CD14-positive monocyte (primary cell): ENCODE results near the gene CEP162. TPM values are rescaled to one million over a fixed set of nuclear protein-coding genes. Genes with fewer than 3 reads are reported as not detected.

Experiments used
- DNase-seq, 3 donors: peaks; one replicate each; pipeline ENCODE4 v3.0.0-alpha.2; 2011 to 2022
- H2AFZ ChIP-seq: 2 replicates; pipeline ENCODE4 v1.6.0; 2012; ENCODE audit warnings: mild to moderate bottlenecking, low read depth, low read length, inconsistent platforms; ENCODE audit not compliant: insufficient read depth, poor library complexity, severe bottlenecking
- H3K27ac ChIP-seq, 2 donors: 1 replicate in 1 of 2; 2 replicates in 1 of 2; pipeline ENCODE4 v1.5.1; 2012 to 2013; ENCODE audit warnings: low read length in 2 of 2, control low read depth in 1 of 2, inconsistent platforms in 1 of 2, low read depth in 1 of 2, mild to moderate bottlenecking in 1 of 2
- H3K27me3 ChIP-seq, 2 donors: one replicate each; pipeline versions ENCODE4 v1.6.0 to v1.6.1; 2011 to 2013; ENCODE audit warnings: low read length in 2 of 2; ENCODE audit not compliant: control insufficient read depth in 2 of 2, insufficient read depth in 2 of 2
- H3K36me3 ChIP-seq, 2 donors: replicated peaks in 1 of 2; 1 replicate in 1 of 2; 2 replicates in 1 of 2; pipeline versions ENCODE4 v1.5.1 to v1.6.1; 2012 to 2013; ENCODE audit warnings: low read length in 2 of 2, control low read depth in 1 of 2, inconsistent platforms in 1 of 2, mild to moderate bottlenecking in 1 of 2; ENCODE audit not compliant: insufficient read depth in 2 of 2, control insufficient read depth in 1 of 2
- H3K4me1 ChIP-seq, 2 donors: 1 replicate in 1 of 2; 2 replicates in 1 of 2; pipeline versions ENCODE4 v1.5.1 to v1.6.1; 2012 to 2013; ENCODE audit warnings: low read length in 2 of 2, control low read depth in 1 of 2, inconsistent platforms in 1 of 2, mild to moderate bottlenecking in 1 of 2, moderate library complexity in 1 of 2; ENCODE audit not compliant: insufficient read depth in 2 of 2, control insufficient read depth in 1 of 2
- H3K4me2 ChIP-seq: replicated peaks from 2 replicates; pipeline ENCODE3; 2012; ENCODE audit warnings: low read length, moderate library complexity, mild to moderate bottlenecking; ENCODE audit not compliant: poor library complexity, severe bottlenecking; ENCODE audit errors: extremely low read depth
- H3K4me3 ChIP-seq, 3 experiments: fragments of 200-600 bp in 1 of 3; sonication (generic) in 1 of 3; replicated peaks in 1 of 3; 1 replicate in 2 of 3; 2 replicates in 1 of 3; pipeline ENCODE4 v1.5.1; 2011 to 2013; ENCODE audit warnings: low read length in 3 of 3, mild to moderate bottlenecking in 3 of 3, control low read depth in 2 of 3, low read depth in 2 of 3, inconsistent platforms in 1 of 3, moderate library complexity in 1 of 3
- H3K79me2 ChIP-seq: 2 replicates; pipeline ENCODE4 v1.6.0; 2012; ENCODE audit warnings: mild to moderate bottlenecking, control low read depth, inconsistent platforms, low read length, moderate library complexity; ENCODE audit not compliant: insufficient read depth
- H3K9ac ChIP-seq: 2 replicates; pipeline ENCODE4 v1.6.0; 2017; ENCODE audit warnings: low read length, mild to moderate bottlenecking; ENCODE audit not compliant: insufficient read depth, poor library complexity, severe bottlenecking
- H3K9me3 ChIP-seq, 2 donors: replicated peaks in 1 of 2; 1 replicate in 1 of 2; 2 replicates in 1 of 2; pipeline versions ENCODE4 v1.5.1 to v1.6.1; 2012 to 2013; ENCODE audit warnings: low read length in 2 of 2, control low read depth in 1 of 2; ENCODE audit not compliant: control insufficient read depth in 1 of 2, insufficient read depth in 1 of 2
- H4K20me1 ChIP-seq: 2 replicates; pipeline ENCODE4 v1.6.0; 2012; ENCODE audit warnings: mild to moderate bottlenecking, low read length, control low read depth, moderate library complexity; ENCODE audit not compliant: insufficient read depth
- H3K27ac Mint-ChIP-seq, 7 donors: one replicate each; pipeline ENCODE4 v1.8.0; 2020; ENCODE audit warnings: mild to moderate bottlenecking in 7 of 7, mixed read lengths in 7 of 7, moderate library complexity in 6 of 7, inconsistent platforms in 2 of 7
- H3K27me3 Mint-ChIP-seq, 3 donors: one replicate each; pipeline ENCODE4 v1.8.0; 2021 to 2022; ENCODE audit warnings: low read depth in 3 of 3, mild to moderate bottlenecking in 3 of 3, mixed read lengths in 3 of 3, moderate library complexity in 3 of 3, inconsistent platforms in 1 of 3
- H3K36me3 Mint-ChIP-seq, 2 donors: one replicate each; pipeline ENCODE4 v1.8.0; 2020; ENCODE audit warnings: mixed read lengths in 2 of 2, inconsistent platforms in 1 of 2, mild to moderate bottlenecking in 1 of 2
- H3K4me1 Mint-ChIP-seq: one replicate; pipeline ENCODE4 v1.8.0; 2020; ENCODE audit warnings: mild to moderate bottlenecking, mixed read lengths
- H3K4me3 Mint-ChIP-seq, 2 donors: one replicate each; pipeline ENCODE4 v1.8.0; 2020; ENCODE audit warnings: mild to moderate bottlenecking in 2 of 2, mixed read lengths in 2 of 2, moderate library complexity in 1 of 2
- H3K9me3 Mint-ChIP-seq, 7 donors: one replicate each; pipeline ENCODE4 v1.8.0; 2020 to 2022; ENCODE audit warnings: mixed read lengths in 7 of 7, mild to moderate bottlenecking in 6 of 7, moderate library complexity in 6 of 7, inconsistent platforms in 2 of 7
- WGBS: methylation state at CpG from one replicate; pipeline ENCODE4 v1.1.5; 2013; ENCODE audit warnings: missing lambda C conversion rate; ENCODE audit not compliant: insufficient coverage; 5-methylcytosine and 5-hydroxymethylcytosine counted together
- intact Hi-C, 2 donors: fragments of 100-400 bp; cut with micrococcal nuclease; formaldehyde crosslinking; loops; one replicate each; pipeline versions ENCODE4 v1.15.0 to v1.15.1; 2023
- polyA plus RNA-seq, 3 donors: library from polyadenylated mRNA; depleted of rRNA in 1 of 3; unstranded in 2 of 3; stranded (reverse) in 1 of 3; fragments of 300-500 nt in 2 of 3; fragments of >200 nt in 1 of 3; fragmentation: Illumina TruSeq in 2 of 3; gene quantifications; 1 replicate in 2 of 3; 2 replicates in 1 of 3; pipeline ENCODE4 v1.2.3, GENCODE V29; 2012 to 2021
- TF ChIP-seq, protein P1 (sequence below): fragments of 200-600 bp; IDR thresholded peaks from one replicate; pipeline ENCODE4 v1.8.0; 2022; ENCODE audit warnings: antibody characterized with exemption, mild to moderate bottlenecking

The CEP162 gene
- polyA plus RNA-seq, 3 donors = 1.5 to 2.7 (median 1.6) TPM

GRCh38 chr6:84172080-84172479 lies 55.4 kb downstream of the CEP162 start:
- no peak for DNase-seq
- WGBS = 100% methylated on average over 2 of the region's 2 CpGs
- Mint-ChIP-seq H3K27ac (no peak overlapping the region), H3K9me3 (peaks cover 0 to 2% (median 0%) of the 10 kb centered on the region in 7 donors), H3K36me3 (peaks cover 37 to 44% of the 10 kb centered on the region in 2 donors), H3K27me3 (no peaks in the 10 kb centered on the region), H3K4me1 (peaks cover 1% of the 10 kb centered on the region), H3K4me3 (no peak overlapping the region)
- intact Hi-C loops = no loop called here
- Histone ChIP-seq H3K4me3 (no peak overlapping the region), H3K4me1 (no peaks in the 10 kb centered on the region), H3K4me2 (no peak overlapping the region), H3K27ac (no peak overlapping the region), H4K20me1 (no peaks in the 10 kb centered on the region), H3K9ac (no peak overlapping the region), H3K9me3 (no peaks in the 10 kb centered on the region), H2AFZ (no peak overlapping the region), H3K36me3 (peaks cover 15 to 56% of the 10 kb centered on the region in 2 donors), H3K27me3 (no peaks in the 10 kb centered on the region), H3K79me2 (no peaks in the 10 kb centered on the region)
- TF ChIP-seq, protein P1, sequence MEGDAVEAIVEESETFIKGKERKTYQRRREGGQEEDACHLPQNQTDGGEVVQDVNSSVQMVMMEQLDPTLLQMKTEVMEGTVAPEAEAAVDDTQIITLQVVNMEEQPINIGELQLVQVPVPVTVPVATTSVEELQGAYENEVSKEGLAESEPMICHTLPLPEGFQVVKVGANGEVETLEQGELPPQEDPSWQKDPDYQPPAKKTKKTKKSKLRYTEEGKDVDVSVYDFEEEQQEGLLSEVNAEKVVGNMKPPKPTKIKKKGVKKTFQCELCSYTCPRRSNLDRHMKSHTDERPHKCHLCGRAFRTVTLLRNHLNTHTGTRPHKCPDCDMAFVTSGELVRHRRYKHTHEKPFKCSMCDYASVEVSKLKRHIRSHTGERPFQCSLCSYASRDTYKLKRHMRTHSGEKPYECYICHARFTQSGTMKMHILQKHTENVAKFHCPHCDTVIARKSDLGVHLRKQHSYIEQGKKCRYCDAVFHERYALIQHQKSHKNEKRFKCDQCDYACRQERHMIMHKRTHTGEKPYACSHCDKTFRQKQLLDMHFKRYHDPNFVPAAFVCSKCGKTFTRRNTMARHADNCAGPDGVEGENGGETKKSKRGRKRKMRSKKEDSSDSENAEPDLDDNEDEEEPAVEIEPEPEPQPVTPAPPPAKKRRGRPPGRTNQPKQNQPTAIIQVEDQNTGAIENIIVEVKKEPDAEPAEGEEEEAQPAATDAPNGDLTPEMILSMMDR = no peak

DNA sequence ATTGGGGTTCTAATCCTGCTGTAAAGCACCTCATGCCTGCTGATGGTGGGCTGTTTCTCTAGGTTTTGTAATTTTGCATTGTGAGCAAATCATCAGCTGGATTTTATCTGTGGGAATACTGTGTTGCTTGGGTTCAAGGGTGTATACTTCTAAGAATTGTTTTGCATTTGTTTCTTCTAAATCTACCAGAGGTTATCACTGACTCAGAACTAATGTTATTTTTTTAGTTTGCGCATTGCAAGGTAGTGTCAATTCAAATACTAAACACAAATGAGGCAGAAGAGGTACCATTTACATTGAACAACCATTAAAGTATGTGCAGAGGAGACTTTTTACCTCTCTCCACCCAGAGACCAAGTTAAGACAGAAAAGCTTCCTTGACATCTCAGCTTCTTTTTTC lies 60.0 kb downstream of the CEP162 start:
- H3K9me3 ChIP-seq = no peaks in the 10 kb centered on the region
- H3K36me3 ChIP-seq = peaks cover 10 to 53% of the 10 kb centered on the region in 2 donors
- no peaks in the 10 kb centered on the region for H3K4me1 ChIP-seq
- no peaks in the 10 kb centered on the region for H3K79me2 ChIP-seq
- H4K20me1 ChIP-seq = no peaks in the 10 kb centered on the region
- no peak overlapping the region for H3K9ac ChIP-seq
- Mint-ChIP-seq H3K27me3 (no peaks in the 10 kb centered on the region), H3K9me3 (peaks cover 0 to 4% (median 0%) of the 10 kb centered on the region in 7 donors), H3K4me1 (no peaks in the 10 kb centered on the region), H3K36me3 (peaks cover 45 to 49% of the 10 kb centered on the region in 2 donors), H3K4me3 (no peak overlapping the region), H3K27ac (peak overlapping the region in 2 of 7 donors; percentile 11 to 43)
- no peak overlapping the region for H3K4me3 ChIP-seq
- intact Hi-C loops = no loop called here
- no peak overlapping the region for H3K4me2 ChIP-seq
- H3K27me3 ChIP-seq = no peaks in the 10 kb centered on the region
- no peak overlapping the region for H3K27ac ChIP-seq
- no peak overlapping the region for H2AFZ ChIP-seq
- TF ChIP-seq, protein P1 = no peak
- WGBS = no CpG with 5 or more reads among the region's 1 CpG
- DNase-seq = no peak
